C1 segment of cervical spinal cord (tissue), 14 donors: Measurements from ENCODE around the gene MYH15.
A peak's percentile ranks its signal among the peaks of the same experiment; 100 is the strongest.

Source experiments
- DNase-seq, 14 donors: peaks; one replicate each; lab custom pipeline; 2025; lab: John Stamatoyannopoulos, UW

Gene MYH15

DNA sequence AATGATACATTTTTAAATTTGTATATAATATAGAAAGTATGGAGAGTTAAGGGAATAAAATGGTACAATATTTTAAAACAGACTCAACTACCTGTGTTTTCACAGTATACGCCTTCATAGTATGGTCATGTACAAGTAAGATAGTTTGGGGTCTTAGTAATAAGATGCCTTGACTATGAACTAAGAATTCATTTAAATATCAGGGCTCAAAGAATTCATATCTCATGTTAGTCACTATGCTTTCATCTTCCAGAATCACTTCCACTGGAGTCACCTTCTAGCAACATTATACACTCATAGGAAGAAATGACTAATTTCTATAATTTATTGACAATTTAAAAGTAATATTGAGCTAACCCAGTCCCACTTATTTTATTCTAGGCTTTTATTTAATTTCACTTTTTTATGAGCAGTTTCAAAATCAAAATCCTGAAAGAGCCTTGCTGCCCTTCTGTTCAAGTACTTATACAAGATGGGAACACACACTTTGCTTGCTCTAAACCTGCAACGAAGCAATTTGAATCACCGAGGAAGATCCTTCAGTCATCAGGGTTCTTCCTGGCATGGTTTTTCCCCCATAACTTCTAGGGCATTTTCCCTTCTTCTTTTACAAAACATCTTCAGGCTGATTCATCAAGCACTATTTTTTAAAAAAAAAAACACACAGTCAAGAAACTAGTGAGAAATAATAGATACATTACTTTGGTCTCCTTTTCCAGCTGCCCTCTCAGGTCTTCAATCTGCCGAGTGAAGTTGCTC is 94.1 kb downstream of the MYH15 start:
- no peak for DNase-seq

DNA sequence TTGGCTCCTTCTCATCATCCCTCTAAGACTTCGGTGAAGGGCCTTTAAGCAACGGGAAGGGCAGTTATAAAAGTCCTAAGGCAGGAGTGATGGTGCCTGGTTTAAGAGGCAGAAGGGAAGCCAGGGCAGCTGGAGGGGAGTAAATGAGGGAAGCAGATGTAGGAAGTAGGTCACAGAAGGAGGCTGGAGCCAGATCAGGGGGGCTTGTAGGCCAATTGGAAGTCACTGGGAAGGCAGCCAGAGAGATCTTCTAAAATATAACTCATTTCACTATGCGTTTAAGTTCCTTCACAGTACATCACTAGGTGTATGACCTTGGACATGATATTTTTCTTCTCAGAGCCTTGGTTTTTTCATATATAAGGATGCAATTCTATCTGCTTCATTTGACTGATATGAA is 94.7 kb downstream of the MYH15 start:
- no peak for DNase-seq

DNA sequence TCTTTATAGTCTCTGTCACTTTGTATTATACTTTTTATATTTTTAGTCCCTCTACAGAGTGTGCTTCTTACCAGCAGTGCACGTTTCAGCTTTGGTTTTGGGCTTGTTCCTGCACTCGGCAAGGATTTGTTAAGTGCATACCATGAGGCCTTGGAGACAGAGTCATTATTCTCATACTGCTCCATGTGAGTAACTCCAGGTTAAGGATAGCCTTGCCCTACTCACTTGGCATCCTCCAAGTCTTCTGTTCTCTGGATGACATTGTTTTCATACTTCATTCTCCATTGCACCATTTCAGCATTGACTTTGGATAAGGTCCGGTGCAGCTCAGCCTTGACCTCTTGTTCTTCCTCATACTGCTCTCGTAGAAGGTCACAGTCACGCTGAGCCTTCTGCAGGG is 96.4 kb downstream of the MYH15 start:
- DNase-seq = no peak

DNA sequence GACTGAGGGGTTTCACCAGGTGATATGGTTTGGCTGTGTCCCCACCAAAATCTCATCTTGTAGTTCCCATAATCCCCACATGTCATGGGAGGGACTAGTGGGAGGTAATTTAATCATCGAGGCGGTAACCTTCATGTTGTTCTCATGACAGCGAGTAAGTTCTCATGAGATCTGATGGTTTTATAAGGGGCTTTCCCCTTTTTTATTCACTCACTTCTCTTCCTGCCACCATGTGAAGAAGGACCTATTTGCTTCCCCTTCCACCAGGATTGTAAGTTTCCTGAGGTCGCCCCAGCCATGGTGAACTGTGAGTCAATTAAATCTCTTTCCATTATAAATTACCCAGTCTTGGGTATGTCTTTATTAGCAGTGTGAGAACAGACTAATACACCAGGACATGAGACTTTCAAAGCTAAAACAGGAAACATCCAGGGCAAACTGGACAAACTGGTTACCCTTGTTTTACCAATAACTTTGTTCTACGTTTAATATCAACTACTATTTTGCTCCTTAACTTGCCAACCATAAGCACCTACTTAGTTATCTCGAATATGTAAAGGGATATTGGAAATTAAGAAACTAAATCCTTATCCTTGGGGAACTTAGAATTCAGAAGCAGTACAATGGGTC is 98.2 kb downstream of the MYH15 start:
- DNase-seq = no peak

DNA sequence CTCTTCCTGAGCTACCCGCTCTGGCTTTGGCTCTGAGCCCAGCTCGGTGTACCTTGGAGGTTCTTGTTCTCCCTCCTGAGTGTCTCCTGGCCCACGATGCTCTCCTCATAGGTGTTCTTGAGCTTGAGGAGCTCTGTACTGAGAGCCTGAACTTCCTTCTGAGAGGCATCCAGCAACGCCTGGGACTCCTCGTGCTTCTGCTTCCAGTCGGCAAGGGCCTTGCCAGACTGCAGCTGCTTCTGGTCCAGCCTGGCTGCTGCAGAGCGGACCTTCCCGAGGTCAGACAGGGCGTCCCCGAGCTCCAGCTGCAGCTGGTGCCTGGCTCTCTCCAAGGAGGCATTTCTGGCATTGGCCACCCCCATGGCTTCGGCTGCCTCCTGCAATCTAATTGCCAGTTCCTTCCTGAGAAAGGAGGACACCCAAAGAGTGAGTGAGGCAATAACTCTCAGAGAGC is 99.8 kb downstream of the MYH15 start:
- no peak for DNase-seq

DNA sequence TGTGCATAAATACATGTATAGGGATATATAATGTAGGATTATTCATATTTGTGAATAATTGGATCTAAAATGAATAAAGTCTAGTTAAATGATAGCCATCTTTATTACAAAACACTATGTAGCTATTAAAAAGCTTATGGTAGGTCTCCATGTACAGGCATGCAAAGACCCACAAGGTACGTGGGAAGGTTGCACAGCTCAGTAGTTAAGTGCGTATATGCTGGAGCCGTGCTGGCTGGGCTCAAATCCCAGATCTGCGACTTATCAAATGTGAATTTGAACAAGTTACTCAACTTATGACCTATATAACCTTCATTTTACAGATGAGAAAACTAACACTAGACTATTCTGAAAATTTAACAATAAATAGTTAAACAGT is 100.6 kb downstream of the MYH15 start:
- DNase-seq = no peak

DNA sequence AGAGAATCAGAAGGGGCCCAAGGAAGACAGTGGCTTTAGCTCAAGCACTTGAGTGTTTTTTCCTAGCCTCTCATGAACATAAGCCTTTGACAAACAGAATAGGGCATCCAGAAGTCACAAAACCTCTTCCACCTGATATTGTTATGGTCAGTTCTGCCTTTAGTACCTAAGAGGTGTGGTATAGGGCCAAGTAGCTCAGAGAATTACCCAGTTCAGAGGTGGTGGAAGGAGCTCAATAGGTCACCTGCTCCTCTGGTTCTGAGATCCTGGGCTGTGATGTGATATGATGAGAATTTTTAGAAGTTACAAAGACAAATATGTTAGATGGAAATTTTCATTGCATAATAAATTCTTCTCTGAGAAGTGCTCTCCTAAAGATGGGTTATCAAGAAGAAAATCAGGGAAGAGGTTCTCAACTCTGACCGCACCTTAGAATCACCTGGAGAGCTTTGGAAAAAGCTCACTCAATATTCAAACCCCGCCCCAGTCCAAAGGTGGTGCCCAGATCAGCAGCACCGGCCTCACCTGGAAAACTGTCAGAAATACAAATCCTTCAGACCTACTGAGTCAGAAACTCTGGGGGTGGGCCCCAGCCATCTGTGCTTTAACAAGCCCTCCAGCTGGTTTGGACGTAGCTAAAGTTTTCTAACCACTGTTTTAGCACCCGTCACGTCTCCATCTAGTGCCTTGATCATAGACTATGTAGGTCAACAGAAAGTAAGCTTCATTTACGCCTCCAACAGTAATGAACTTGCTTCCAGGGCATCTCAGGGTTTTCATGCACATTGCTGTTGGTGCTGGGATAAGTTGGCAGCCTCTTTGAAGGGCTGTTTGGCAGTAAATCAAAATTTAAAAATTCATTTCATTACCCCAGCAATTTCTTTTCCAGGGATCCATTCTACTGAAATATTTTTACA is 101.3 kb downstream of the MYH15 start:
- no peak for DNase-seq

DNA sequence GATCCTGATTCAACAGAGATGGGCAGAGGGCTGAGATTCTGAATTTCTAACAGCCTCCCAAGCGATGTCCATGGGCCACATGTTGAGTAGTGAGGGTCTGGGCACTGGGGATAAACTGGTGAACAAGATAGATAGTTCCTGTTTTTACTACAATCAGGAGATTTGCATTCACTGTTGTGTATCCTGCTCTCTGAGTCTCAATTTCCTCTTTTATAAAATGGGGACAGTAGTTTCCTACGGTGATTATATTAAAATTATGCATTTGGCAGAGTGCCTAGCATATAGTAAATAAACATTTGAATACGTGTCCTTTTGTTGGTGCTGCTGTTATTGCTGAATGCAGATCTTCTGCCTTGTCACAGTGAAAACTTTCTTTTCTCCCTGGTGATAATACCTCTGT is 102.5 kb downstream of the MYH15 start:
- DNase-seq = no peak

DNA sequence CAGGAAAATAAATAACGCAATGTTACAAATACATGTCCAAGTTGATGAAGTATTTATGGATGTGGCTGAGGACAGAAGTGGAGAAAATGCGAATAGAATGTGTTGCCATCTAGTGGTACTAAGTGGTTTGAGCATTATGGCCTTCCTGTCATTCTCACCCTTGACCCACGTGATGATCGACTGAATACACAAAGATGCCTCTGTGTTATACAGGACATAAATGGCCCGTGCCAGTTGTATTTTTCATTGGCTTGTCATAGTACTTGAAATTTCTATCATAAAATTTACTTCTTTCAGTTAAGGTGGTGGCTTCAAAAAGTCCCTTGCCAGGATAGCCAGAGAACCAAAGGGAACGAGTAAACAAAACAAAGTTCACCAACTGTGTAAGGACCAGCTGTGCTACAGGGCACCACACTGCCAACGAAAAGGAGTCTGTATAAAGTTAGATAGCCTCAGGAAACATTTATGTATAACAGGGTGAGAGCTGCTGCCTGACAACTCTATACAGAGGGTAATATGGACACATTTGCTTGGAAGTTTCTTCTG is 103.7 kb downstream of the MYH15 start:
- peak in 7 of 14 donors; percentile 10 to 26 (median 17) for DNase-seq

DNA sequence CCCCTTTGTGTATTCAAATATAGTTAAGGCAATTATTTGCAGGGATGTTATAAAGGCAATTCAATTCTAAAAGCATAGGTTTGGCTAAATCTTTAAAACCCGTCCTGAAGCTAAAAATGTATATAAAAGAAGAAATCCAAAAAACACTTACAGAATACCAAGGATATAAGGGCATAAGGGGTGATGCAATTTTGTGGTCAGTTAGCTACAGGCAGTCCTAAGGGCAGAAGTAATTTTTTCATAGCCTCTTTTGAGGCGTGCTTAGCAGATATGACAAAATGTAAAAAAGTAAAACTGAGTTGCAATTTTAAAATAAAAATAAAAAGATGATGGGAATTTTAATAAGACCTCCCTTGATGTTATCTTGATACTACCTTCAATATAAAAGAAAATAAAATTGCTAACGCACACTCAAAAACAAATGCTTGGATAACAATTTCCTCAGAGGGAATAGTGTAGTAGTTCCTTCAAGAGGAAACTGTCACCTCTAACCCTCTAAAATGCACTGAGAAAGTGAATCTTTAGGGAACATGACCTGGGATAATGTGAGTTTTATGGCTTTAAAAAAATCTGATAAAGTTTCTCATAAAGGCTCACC is 104.2 kb downstream of the MYH15 start:
- DNase-seq = no peak

DNA sequence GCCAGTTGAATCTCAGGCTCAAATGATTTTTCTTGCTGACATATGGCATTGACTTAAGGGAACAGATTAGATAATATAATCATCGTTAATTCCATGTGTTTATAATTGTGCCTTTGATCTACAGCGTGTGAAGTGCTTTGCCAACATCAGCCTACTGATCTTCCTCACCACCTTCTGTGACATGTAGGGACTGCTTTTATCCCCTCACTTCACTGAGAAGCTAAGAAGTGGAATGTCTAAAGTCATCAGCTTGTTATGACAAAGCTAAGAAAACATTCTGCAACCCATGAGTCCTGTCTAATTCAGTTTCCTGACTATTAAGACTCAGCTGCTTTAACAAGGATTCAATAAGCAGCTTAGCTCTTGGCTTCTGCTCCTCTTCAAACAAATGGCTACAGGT is 106.0 kb downstream of the MYH15 start:
- no peak for DNase-seq

DNA sequence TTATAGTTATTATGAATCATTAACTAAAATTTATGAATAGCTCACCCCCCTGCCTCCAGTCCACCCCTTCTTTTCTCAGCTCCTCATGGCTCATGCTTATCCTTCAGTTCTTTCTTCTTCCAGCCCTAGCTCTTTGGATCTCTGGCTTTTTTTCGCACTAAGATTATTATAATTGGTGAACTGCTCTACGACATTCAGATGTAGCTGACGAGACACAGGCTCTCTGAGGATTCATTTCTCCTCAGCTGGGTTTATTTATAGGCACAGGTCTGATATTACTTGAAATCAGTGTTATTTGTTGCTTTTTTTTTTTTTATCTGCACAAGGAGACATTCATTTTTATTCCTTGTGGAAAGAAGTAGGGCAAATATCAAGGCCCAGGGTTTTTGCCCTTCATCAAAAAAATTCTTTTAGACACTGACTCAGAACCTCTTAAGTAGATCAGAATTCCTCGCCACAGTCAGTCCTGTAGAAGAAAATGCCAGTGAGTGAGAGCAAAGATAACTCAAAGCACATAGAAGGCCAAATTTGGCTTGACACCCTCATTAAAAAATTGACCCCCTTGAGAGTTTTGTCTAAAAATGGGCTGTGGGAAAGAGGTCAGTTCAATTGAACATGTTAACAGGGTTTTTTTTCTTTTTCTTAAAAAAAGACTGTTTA is 106.6 kb downstream of the MYH15 start:
- no peak for DNase-seq

DNA sequence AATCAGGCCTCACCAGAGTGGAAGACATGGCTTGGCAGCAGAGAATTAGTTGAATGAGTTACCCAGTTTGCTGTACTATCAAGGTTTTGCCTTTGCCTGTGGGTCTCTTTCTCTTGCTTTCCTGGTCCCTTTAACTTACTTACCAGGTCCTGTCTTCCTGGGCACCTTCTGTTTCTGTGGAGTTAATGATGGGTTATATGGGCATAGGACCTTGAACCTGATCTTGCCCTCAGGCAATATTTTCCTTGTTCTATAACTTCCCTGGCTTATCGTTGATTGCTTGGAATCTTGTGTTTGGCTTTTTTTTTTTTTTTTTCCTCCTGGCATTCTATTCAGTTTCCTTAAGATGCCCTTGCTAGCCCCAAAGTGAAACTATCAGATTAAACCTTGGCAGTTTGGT is 107.2 kb downstream of the MYH15 start:
- no peak for DNase-seq

DNA sequence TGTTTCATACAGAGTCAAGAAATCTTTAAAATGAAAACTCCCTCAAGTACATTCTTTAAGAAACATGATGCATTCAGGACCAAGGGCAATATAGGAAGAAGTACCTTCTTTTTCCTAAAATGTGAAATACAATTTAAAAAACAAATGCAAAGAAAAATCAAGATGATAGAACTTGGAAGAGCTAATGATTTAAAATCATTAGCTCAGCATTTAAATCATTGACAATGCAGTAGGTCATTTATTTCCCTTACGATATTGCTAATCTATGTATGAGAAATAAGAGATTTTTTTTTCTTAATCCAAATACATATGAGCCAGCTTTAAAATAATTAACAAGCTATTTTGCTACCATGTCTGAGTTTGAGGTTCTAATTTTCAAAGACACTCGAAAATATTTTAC is 108.6 kb downstream of the MYH15 start:
- DNase-seq = no peak

DNA sequence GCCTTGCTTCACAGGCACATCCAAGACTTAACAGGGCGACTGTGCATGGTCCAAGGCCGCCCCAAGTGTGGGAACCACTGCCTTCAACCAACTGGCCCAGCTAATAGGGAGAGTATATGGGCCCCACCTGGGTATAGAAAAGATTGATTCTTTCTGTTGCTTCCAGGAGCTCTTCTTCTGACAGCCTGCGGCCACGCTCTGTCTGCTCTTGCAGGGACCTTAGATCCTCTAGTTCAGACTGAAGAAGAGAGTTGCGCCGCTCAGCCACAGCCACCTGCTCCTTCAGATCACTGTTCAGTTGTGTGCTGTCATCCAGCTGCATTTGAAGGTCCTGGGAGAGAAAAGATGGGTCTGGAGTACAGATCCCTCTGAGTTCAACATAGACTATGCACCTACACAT is 111.9 kb downstream of the MYH15 start:
- DNase-seq = no peak

DNA sequence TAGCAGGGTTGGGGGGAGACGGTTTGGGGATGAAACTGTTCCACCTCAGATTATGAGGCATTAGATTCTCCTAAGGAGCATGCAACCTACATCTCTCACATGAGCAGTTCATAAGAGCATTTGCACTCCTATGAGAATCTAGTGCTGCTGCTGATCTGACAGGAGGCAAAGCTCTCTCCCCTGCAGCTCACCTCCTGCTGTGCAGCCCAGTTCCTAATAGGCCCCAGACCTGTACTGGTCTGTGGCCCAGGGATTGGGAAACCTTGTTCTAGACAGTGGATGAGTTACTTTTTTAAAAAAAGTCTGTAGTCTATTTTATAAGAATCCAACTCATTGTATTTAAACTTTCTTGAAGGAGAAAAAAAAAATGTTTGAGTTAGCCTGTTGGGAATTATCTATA is 114.1 kb downstream of the MYH15 start:
- DNase-seq = no peak

DNA sequence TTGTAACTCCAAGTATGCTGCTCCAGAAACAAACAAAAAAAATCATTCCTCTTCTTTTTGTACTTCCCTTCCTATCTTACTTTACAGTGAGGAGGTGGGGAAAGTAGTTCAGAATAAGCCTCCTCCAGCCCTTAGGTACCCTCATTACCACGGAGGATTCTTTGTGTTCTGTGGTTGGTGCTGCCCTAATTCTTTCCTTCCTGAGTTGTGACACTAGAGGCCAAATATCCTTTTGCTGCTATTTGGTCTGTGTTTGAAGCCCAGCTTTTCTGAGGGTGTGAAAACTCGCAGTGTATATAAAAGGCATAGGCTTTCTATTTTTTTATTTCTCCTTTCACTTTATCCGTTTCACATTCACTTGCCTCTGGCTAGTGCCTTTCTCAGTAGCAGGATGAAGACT is 115.8 kb downstream of the MYH15 start:
- DNase-seq = no peak

DNA sequence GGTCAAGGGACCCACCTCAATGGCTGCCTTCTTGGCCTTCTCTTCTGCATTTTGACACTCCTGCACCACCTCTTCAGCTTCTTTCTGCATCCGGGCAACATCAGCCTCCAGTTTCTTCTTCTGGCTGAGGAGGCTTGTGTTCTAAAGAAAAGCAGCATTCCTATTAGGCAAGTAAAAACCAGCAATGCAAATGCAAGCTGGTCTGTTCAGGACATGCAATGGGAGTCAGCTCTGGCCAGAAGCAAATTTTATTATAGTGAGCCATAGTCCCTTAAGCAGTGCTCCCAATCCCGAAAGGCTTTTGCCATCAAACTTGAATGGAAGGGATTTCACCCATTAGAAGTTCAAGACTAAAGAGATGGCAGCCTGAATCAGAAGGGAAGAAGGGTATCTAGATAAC is 116.4 kb downstream of the MYH15 start:
- DNase-seq = no peak

DNA sequence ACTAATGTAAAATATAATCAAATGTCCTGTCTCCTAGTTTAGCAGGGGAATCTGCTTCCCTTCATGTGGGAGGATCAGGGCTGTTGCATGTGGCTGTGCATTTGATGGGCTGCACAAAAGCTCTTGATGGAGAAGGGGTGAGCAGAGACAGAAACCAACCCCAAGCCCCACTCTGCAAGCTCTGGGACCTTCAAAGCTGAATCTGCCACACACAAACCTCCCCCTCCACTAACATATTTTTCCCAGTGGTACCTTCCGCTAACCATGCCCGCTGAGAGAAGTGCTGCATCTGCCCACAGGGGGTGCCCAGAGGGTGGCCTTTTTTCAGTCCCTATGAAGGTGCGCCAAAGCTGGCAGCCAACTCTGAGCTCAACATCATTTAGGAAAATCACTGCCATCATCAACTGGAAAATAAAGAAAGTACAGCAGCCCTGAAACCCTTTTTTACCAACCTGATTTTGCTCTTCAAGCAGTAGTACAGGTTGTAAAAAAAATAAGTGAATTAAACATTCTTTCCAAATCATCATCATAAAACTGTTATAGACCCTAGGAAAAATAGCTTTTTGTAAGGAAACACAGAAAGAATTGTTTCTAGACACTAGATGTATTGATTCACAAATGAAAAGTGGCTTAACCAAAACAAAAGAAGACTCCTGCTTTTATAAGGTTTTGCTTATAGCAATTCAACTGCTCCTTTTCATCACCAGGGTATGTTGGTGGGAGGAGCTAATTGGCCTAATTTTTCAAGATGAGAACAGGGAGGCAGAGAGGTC is 117.1 kb downstream of the MYH15 start:
- DNase-seq = no peak

DNA sequence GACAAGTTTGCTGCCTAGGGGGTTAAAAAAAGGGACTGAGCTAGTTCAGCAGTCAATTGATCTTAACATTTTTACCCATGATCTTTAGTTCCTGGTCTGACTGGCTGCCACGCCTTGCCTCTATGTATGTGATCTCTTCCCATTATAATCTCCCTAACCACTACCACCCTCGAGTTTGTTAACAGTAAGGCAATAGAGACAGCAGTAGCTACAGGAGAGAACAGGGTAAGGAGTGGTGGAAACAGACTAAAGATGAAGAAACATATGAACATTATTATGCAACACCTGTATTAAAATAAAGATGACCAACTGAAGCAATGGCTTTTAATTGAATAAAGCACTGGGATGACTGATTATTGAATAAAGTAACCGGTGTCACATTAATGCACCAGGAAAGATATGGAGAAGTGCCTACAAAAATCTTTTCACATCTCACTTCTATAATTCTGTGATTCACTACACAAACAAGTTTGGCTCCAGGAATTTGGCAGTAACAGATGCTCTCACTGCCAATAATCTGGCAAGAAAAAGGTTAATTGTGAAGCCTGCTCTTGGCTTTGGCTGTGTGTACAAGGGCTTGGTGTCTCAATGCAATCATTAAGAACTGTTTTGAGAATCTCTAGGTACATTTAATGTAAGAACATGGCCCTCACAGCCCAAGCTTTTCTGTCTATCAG is 118.3 kb downstream of the MYH15 start:
- DNase-seq = no peak
